ENCODE data around the gene OPCML.

DNA sequence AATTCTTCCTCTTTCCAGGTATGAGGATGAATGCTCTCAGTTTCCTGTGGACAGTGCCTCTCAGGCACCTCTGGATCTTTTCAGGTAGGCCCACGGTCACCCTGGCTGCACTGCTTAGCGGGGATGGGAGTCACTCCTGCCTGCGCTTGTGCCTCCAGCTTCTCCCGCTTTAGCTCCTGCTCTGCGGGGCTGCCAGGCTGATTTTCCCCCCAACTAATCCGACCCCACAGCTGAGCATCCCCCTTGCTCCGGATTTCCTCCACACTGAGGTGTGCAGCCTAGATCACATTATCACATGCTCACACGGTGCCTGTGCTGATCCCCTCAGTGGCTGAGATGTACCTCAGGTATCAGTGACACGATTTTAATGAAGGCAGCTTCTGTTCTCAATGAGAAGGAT lies 879.1 kb downstream of the OPCML start:
- TF ChIP-seq, protein P1, sequence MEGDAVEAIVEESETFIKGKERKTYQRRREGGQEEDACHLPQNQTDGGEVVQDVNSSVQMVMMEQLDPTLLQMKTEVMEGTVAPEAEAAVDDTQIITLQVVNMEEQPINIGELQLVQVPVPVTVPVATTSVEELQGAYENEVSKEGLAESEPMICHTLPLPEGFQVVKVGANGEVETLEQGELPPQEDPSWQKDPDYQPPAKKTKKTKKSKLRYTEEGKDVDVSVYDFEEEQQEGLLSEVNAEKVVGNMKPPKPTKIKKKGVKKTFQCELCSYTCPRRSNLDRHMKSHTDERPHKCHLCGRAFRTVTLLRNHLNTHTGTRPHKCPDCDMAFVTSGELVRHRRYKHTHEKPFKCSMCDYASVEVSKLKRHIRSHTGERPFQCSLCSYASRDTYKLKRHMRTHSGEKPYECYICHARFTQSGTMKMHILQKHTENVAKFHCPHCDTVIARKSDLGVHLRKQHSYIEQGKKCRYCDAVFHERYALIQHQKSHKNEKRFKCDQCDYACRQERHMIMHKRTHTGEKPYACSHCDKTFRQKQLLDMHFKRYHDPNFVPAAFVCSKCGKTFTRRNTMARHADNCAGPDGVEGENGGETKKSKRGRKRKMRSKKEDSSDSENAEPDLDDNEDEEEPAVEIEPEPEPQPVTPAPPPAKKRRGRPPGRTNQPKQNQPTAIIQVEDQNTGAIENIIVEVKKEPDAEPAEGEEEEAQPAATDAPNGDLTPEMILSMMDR (IDR thresholded peaks at IDR 0.05) = no peak
- TF ChIP-seq POLR2A (IDR thresholded peaks at IDR 0.05) = no peak
